Measurements from ENCODE around the gene ATRNL1.

DNA sequence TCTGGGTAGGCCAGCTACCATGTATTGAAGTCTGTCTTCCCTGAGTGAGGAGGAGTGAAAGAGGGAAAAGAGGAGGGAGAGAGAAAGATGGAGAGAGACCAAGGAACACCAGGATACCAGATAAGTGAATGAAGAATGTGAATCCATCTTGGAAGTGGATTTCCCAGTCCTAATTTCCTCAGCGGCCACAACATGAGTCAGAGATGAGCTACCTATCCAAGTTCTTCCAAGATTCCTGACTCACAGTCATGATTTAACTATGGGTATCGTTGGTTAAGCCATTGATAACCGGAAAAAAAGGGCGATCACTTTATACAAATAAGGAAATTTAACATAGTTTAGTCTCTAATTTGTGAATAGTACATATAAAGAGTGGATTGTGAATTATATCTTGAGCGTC, 561.8 kb downstream of the ATRNL1 start:
- TF ChIP-seq, protein P1, sequence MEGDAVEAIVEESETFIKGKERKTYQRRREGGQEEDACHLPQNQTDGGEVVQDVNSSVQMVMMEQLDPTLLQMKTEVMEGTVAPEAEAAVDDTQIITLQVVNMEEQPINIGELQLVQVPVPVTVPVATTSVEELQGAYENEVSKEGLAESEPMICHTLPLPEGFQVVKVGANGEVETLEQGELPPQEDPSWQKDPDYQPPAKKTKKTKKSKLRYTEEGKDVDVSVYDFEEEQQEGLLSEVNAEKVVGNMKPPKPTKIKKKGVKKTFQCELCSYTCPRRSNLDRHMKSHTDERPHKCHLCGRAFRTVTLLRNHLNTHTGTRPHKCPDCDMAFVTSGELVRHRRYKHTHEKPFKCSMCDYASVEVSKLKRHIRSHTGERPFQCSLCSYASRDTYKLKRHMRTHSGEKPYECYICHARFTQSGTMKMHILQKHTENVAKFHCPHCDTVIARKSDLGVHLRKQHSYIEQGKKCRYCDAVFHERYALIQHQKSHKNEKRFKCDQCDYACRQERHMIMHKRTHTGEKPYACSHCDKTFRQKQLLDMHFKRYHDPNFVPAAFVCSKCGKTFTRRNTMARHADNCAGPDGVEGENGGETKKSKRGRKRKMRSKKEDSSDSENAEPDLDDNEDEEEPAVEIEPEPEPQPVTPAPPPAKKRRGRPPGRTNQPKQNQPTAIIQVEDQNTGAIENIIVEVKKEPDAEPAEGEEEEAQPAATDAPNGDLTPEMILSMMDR (IDR thresholded peaks at IDR 0.05), result no peak
- no peak for TF ChIP-seq POLR2A (IDR thresholded peaks at IDR 0.05)

All from Peyer's patch (tissue), 4 donors.